Chondrocyte (in vitro differentiated cells): ENCODE measurements around the gene LACC1. TPM values are rescaled to one million over a fixed set of nuclear protein-coding genes. Genes with fewer than 3 reads are reported as not detected.

Experiments used
- DNase-seq: peaks from one replicate; pipeline ENCODE4 v3.0.0; 2021; ENCODE audit warnings: mixed read lengths, low spot score
- H3K27ac Mint-ChIP-seq: one replicate; pipeline ENCODE4 v1.8.0; 2021; ENCODE audit warnings: mild to moderate bottlenecking, moderate library complexity, mixed read lengths; ENCODE audit not compliant: unreplicated experiment
- H3K27me3 Mint-ChIP-seq: 2 replicates; pipeline ENCODE4 v1.8.0; 2021; ENCODE audit warnings: low read depth, mixed read lengths
- H3K36me3 Mint-ChIP-seq: 2 replicates; pipeline ENCODE4 v1.8.0; 2021; ENCODE audit warnings: low read depth, mixed read lengths
- H3K4me1 Mint-ChIP-seq: 2 replicates; pipeline ENCODE4 v1.8.0; 2021; ENCODE audit warnings: low read depth, mild to moderate bottlenecking, mixed read lengths
- H3K4me3 Mint-ChIP-seq: one replicate; pipeline ENCODE4 v1.8.0; 2021; ENCODE audit warnings: mild to moderate bottlenecking, moderate library complexity, mixed read lengths; ENCODE audit not compliant: unreplicated experiment
- H3K9me3 Mint-ChIP-seq: 2 replicates; pipeline ENCODE4 v1.8.0; 2021; ENCODE audit warnings: low read depth, mixed read lengths
- total RNA-seq: library from RNA; stranded (reverse); gene quantifications from 3 replicates; pipeline ENCODE4 v1.2.1, GENCODE V29; 2021
- TF ChIP-seq, protein P1 (sequence below): fragments of 200-600 bp; sonication (generic); IDR thresholded peaks from 2 replicates; pipeline ENCODE4 v1.5.0; 2021; ENCODE audit warnings: antibody characterized with exemption, mild to moderate bottlenecking, moderate library complexity

LACC1 gene
- total RNA-seq, 1 donor from 2014 or later = 6.7 TPM

DNA sequence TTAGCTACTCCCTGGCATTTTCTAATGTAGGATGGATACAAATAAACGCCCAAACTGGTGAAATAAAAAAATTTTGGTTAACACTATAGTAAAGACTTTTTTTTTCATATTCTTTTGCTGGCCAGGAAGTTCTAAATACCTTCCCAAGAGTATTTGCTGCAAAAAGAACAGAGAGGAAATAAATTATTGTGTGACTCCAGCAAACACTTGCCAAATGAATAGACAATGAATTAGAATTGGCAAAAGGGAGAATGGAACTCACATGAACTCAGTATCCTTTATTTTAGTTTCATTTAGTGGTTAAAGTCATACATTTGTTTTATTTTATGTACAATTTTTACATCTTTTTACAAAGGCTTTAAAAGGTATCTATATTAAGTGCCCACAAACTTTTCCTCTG, 58.1 kb downstream of the LACC1 start:
- Mint-ChIP-seq H3K36me3 (peaks cover 1% of the 10 kb centered on the region), H3K27me3 (no peaks in the 10 kb centered on the region), H3K9me3 (no peaks in the 10 kb centered on the region), H3K4me1 (peaks cover 44% of the 10 kb centered on the region), H3K4me3 (no peak overlapping the region), H3K27ac (no peak overlapping the region)
- TF ChIP-seq, protein P1, sequence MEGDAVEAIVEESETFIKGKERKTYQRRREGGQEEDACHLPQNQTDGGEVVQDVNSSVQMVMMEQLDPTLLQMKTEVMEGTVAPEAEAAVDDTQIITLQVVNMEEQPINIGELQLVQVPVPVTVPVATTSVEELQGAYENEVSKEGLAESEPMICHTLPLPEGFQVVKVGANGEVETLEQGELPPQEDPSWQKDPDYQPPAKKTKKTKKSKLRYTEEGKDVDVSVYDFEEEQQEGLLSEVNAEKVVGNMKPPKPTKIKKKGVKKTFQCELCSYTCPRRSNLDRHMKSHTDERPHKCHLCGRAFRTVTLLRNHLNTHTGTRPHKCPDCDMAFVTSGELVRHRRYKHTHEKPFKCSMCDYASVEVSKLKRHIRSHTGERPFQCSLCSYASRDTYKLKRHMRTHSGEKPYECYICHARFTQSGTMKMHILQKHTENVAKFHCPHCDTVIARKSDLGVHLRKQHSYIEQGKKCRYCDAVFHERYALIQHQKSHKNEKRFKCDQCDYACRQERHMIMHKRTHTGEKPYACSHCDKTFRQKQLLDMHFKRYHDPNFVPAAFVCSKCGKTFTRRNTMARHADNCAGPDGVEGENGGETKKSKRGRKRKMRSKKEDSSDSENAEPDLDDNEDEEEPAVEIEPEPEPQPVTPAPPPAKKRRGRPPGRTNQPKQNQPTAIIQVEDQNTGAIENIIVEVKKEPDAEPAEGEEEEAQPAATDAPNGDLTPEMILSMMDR = no peak
- DNase-seq = no peak

DNA sequence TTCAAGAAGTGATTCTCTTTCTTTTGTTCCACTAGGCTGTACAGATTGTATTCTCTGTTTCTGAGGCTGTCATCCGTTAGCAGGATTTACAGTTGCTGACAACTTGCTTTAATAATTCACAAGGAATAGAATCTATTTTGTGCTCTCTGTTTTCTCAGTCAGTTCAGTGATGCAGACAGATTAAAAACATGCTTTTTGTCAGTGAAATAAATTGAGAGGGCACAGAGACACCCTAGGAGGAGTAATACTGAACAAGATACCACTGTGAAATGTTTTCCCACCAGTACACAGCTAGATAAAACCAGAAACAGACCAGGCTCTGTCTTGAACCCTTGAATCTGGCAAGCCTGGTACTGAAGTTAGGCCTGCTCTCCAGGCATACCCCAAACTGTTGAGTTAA, 58.7 kb downstream of the LACC1 start:
- peaks cover 44% of the 10 kb centered on the region for H3K4me1 Mint-ChIP-seq
- DNase-seq = no peak
- no peak overlapping the region for H3K27ac Mint-ChIP-seq
- H3K4me3 Mint-ChIP-seq = no peak overlapping the region
- no peaks in the 10 kb centered on the region for H3K9me3 Mint-ChIP-seq
- TF ChIP-seq, protein P1 = no peak
- no peaks in the 10 kb centered on the region for H3K27me3 Mint-ChIP-seq
- H3K36me3 Mint-ChIP-seq = no peaks in the 10 kb centered on the region

DNA sequence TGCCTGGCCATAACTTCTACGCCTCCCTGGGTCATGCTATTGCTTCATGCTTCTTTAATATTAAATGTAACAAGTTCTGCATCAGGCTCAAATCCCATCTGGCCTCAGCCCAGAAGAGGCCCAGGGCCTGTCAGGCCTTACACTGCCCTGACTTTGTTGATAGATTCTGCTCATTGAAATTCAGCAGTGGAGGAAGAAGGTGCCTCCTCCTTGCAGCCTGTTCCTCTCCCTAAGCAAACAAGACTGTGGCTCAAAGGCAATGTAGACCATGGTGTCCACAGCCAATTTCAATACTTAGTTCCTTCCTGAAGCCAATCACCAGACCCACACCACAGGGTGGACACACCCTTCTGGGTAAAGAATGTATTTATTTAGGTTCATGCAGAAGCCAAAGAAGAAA, 59.4 kb downstream of the LACC1 start:
- Mint-ChIP-seq H3K4me3 (no peak overlapping the region), H3K4me1 (peaks cover 44% of the 10 kb centered on the region)

DNA sequence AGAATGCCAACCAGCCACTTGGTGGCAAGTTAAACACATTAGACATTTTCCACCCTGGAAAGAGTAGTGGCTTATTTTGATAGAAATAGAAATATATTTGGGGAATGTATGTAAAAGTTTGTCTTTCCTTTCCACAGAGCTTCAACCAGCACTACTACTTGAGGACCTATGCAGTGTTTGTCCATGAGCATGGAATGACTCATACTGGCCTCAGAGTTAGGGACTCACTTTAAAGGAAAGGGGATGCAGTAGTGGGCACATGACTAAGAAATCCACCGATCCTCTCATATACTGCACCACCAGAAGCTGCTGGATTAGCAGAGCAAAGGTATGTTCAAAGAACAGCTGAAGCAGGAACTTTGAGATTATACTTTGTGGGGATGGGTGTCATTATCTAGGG, 62.6 kb downstream of the LACC1 start:
- TF ChIP-seq, protein P1 = no peak
- H3K4me1 Mint-ChIP-seq = peaks cover 30% of the 10 kb centered on the region
- no peaks in the 10 kb centered on the region for H3K36me3 Mint-ChIP-seq
- H3K27ac Mint-ChIP-seq = no peak overlapping the region
- H3K27me3 Mint-ChIP-seq = no peaks in the 10 kb centered on the region
- no peaks in the 10 kb centered on the region for H3K9me3 Mint-ChIP-seq
- H3K4me3 Mint-ChIP-seq = no peak overlapping the region
- DNase-seq = no peak

More for the DNA sequence above, 59.4 kb downstream of the LACC1 start:
- H3K27ac Mint-ChIP-seq = no peak overlapping the region
- no peaks in the 10 kb centered on the region for H3K9me3 Mint-ChIP-seq
- H3K36me3 Mint-ChIP-seq = no peaks in the 10 kb centered on the region
- H3K27me3 Mint-ChIP-seq = no peaks in the 10 kb centered on the region
- no peak for DNase-seq
- TF ChIP-seq, protein P1 = no peak

Other genes with a start within 250 kb of the LACC1 start
- gene ENOX1, start 92.9 kb upstream of the LACC1 start, total RNA-seq = 2.0 to 6.1 TPM (median 2.3 TPM) in 3 replicates
- 5.5 to 8.3 TPM (median 7.3 TPM) in 3 replicates for gene CCDC122, start 164 bp upstream of the LACC1 start, total RNA-seq